ENCODE measurements around the gene MYO5B.

MYO5B gene

DNA sequence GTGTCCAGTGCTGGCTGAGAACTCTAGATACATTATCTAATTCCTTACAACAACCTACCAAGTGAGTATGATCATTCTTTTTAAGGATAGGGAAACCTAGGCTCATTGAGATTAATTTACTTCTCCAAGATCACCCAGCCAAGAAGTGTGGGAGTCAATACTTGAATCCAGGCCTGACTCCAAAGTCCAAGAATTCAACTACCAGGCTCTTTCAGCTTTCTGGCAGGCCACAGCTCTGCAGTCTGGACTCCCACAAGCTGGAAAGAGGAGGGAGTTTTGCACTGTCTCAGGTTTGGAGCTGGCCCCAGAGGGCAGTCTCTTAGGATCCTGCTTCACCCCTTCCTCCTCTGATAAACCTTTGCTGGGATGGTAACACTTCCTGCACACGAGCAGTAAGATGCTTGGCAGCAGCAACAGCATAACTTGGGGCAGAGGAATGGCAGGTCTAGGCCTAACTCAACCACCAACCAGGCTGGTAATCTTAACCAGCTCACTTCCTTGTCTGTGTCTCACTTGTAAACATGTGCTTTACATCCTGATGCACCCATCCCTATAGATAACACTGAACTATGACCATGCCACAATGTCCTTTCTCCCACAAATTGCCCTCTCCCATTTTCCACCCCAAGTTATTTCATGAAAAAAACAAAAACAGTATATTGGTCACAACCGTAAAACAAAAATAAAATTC, 270.5 kb downstream of the MYO5B start:
- no peak overlapping the region for H3K27ac ChIP-seq
- TF ChIP-seq, protein P1, sequence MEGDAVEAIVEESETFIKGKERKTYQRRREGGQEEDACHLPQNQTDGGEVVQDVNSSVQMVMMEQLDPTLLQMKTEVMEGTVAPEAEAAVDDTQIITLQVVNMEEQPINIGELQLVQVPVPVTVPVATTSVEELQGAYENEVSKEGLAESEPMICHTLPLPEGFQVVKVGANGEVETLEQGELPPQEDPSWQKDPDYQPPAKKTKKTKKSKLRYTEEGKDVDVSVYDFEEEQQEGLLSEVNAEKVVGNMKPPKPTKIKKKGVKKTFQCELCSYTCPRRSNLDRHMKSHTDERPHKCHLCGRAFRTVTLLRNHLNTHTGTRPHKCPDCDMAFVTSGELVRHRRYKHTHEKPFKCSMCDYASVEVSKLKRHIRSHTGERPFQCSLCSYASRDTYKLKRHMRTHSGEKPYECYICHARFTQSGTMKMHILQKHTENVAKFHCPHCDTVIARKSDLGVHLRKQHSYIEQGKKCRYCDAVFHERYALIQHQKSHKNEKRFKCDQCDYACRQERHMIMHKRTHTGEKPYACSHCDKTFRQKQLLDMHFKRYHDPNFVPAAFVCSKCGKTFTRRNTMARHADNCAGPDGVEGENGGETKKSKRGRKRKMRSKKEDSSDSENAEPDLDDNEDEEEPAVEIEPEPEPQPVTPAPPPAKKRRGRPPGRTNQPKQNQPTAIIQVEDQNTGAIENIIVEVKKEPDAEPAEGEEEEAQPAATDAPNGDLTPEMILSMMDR (conservative IDR thresholded peaks at IDR 0.05): no peak

DNA sequence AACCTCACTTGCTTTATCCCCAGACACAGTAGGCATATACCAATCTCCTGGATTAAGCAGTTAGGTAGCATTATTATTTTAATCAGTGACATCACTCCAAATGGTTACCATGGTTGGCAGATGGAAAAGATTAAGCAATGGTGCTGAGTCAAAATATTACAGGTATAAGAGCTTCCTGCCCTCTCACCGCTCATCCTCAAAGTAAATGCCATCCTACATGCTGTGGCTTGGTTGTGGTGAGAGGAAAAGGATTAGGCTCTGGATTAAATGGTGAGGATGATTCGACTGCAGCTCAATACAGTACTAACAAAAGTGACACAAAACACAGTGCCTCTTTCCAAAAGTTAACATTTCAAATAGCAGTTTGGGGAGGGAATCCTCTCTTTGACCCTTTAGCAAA, 272.7 kb downstream of the MYO5B start:
- TF ChIP-seq, protein P1 (conservative IDR thresholded peaks at IDR 0.05): no peak
- no peak overlapping the region for H3K27ac ChIP-seq

DNA sequence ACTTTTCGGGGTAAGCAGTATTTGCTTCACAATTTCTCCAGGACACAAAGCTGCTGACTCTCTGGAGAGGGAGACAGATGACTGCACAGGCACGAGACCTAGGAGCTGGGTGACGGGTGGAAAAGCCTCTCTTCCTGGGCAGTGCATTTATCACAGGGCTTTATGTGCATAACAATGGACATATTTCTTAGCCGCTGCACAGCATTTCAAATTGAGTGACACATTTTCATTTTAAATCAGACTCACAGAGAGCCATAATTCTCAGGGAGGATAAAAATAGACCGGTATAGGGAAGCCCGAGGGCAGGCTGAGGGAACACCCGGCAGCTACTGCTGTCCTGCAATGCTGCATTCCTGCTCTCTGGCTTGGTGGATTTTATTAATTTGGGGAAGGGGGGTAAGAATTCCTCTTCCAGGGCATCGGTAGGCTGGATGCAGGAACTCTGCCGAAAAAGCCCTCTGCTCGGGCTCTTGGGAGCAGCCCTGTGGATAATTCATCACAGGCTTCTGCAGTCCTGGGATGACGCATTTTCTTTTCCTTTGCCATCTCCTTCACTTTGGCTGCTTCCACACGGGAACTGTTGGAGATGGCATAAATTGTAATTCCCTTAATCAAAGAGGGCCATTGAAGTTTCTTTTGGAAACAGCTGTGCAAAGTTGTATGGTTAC, 273.5 kb downstream of the MYO5B start:
- H3K27ac ChIP-seq: peak overlapping the region; percentile 63
- TF ChIP-seq, protein P1 (conservative IDR thresholded peaks at IDR 0.05): no peak

DNA sequence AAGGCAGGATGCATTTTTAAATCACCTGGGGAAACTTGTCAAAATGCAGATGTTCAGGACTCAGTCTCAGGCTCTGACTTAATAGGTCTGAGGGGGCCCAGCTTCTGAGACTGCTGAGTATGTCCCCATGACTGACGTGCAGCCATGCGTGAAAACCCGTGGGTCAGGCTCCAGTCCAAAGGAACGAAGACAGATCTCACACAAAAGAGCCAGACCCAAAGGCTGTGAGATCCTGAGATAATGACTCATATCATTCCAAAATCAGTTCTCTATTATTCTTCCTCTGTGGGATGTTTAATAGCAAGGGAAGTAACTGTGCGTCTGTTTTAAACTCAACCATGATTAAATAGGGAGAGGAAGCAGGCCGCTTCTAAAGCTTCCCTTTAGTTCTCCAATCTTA, 274.2 kb downstream of the MYO5B start:
- TF ChIP-seq, protein P1 (conservative IDR thresholded peaks at IDR 0.05): no peak
- peak overlapping the region; percentile 63 for H3K27ac ChIP-seq

DNA sequence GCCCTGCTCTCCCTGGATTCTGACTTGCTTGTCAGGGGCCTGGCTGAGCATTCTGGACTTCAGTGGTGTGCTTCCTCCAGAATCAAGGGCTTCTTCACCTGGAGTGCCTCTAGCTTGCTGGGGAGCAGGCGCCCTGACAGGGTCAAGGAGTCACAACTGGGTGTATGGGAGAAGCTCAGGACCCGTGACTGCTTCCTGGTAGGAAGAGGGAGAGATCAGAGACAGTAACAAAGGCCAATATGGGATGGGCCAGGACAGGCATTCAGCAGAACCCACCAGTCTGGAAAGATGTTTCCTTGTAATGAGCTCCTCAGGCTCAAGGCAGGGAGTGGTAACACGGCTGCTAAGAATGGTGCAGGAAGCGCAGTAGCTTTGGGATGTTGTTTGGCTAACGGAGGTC, 277.2 kb downstream of the MYO5B start:
- TF ChIP-seq, protein P1 (conservative IDR thresholded peaks at IDR 0.05): no peak
- no peak overlapping the region for H3K27ac ChIP-seq

DNA sequence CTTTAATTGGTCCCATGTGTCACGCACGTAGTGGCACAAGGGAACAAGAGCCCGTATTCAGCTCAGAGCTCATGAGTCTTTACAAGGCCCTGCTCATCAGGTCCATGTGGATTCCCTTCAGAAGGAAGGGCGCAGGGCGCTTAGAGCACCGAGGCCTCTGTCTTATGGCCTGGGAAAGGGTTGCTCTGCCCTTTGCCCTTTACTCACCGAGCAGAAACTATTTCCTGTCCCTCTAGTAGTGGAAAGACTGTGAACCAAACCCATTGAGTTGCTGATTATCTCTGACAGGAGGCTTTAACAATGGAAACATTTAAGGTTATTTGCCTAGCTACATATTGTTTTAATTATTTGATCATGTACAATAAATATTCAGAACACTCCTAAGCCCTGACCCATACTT, 279.6 kb downstream of the MYO5B start:
- TF ChIP-seq, protein P1 (conservative IDR thresholded peaks at IDR 0.05): no peak
- no peak overlapping the region for H3K27ac ChIP-seq

DNA sequence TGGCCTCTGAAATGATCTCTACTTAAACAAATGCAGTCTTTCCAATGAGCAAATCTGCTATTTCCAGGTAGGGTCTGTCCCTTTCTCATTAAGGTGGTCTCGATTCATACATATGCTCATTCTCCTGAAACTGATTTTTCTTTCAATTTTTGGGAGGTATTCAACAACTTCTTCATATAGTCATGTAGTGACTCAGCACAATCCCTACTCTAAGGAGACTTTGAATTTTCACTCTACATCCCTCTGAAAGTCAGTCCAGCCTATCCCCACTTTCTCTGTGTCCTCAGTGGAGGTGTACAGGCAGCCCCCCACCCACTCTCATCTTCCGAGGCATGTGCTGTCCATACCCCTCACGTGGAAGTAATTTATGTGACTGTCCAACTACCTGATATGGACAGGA, 281.7 kb downstream of the MYO5B start:
- no peak overlapping the region for H3K27ac ChIP-seq
- TF ChIP-seq, protein P1 (conservative IDR thresholded peaks at IDR 0.05): no peak

Measured in VCaP (cell line).